ENCODE data around the gene BMS1. TPM values are rescaled to one million over a fixed set of nuclear protein-coding genes. Genes with fewer than 3 reads are reported as not detected.

BMS1 gene
- total and polyA plus RNA-seq, 2 donors (not counting 3 experiments of a cell fraction or from before 2014, with no cell fraction given) = 2.8 to 23.4 TPM

DNA sequence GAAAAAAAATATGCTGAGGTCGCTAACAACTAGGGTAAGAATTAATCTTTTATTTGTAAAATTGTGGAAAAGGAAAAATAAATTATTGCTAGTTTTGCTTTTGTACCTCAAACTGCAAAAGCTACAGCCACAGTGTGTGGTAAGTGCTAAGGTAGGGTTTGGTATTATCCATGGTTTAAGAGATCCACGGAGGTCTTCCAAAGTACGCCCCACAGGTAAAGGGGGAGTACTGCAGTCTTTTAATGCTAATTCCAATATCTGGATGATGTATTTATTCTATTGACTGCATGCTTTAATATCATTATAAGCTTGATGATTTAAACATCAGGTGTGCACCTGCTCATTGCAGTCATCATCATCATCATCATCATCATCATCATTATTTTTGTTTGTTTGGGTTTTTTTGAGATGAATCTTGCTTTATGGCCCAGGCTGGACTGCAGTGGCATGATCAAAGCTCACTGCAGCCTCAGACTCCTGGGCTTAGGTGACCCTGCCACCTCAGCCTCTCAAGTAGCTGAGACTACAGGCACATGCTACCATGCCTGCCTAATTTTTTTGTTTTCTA is 38.4 kb upstream of the BMS1 start:
- Histone ChIP-seq H3K36me3 (ENCODE audit: control insufficient read depth in 2 of 2, extremely low read depth in 1 of 2, insufficient read depth in 2 of 2, low read length in 2 of 2) (no peaks in the 10 kb centered on the region), H3K27ac (ENCODE audit: insufficient read depth, low read depth, low read length) (no peak overlapping the region), H3K4me2 (ENCODE audit: insufficient read depth, low read length) (no peak overlapping the region), H3K4me1 (ENCODE audit: control insufficient read depth, extremely low read depth, insufficient read depth, low read length) (no peaks in the 10 kb centered on the region), H2AFZ (ENCODE audit: low read depth, low read length) (no peak overlapping the region), H3K27me3 (ENCODE audit: control insufficient read depth in 2 of 2, insufficient read depth in 2 of 2, low read length in 2 of 2) (no peaks in the 10 kb centered on the region), H3K9me1 (replicated peaks; ENCODE audit: control insufficient read depth, extremely low read depth, insufficient read depth, low read length) (no peaks in the 10 kb centered on the region), H3K9me3 (replicated peaks; ENCODE audit: control insufficient read depth, insufficient read depth, low read length) (no peaks in the 10 kb centered on the region), H3K9ac (replicated peaks; ENCODE audit: extremely low read depth, insufficient read depth, low read length) (no peak overlapping the region), H3K79me2 (ENCODE audit: control insufficient read depth, insufficient read depth, low read length) (no peaks in the 10 kb centered on the region), H3K4me3 (replicated peaks in 1 of 3; ENCODE audit: insufficient read depth in 1 of 3, low read depth in 1 of 3, low read length in 3 of 3) (no peak overlapping the region), H4K20me1 (replicated peaks; ENCODE audit: control insufficient read depth, extremely low read depth, insufficient read depth, low read length) (no peaks in the 10 kb centered on the region)
- FAIRE-seq = no peak
- ChIA-PET POLR2A (no interaction called here), CTCF (interaction anchor here (1.3 kb wide), 1 partner anchor 9 kb away, joined by 6 read pairs; no protein-coding TSS in a partner anchor)
- no peak for DNase-seq (ENCODE audit: low read depth, low spot score)
- intact Hi-C loops (cut with micrococcal nuclease) (no loop called here), dilution Hi-C loops (cut with MboI; ENCODE audit: extremely low pct_ligation_motif_present, low sequenced_read_pairs) (no loop called here)
- no peak for TF ChIP-seq POLR2AphosphoS5 (IDR thresholded peaks at IDR 0.05; ENCODE audit: insufficient read depth, low read depth, low read length)
- TF ChIP-seq, protein P1, sequence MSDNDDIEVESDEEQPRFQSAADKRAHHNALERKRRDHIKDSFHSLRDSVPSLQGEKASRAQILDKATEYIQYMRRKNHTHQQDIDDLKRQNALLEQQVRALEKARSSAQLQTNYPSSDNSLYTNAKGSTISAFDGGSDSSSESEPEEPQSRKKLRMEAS (IDR thresholded peaks at IDR 0.05; ENCODE audit: insufficient read depth, insufficient read length) = no peak
- TF ChIP-seq, protein P2, sequence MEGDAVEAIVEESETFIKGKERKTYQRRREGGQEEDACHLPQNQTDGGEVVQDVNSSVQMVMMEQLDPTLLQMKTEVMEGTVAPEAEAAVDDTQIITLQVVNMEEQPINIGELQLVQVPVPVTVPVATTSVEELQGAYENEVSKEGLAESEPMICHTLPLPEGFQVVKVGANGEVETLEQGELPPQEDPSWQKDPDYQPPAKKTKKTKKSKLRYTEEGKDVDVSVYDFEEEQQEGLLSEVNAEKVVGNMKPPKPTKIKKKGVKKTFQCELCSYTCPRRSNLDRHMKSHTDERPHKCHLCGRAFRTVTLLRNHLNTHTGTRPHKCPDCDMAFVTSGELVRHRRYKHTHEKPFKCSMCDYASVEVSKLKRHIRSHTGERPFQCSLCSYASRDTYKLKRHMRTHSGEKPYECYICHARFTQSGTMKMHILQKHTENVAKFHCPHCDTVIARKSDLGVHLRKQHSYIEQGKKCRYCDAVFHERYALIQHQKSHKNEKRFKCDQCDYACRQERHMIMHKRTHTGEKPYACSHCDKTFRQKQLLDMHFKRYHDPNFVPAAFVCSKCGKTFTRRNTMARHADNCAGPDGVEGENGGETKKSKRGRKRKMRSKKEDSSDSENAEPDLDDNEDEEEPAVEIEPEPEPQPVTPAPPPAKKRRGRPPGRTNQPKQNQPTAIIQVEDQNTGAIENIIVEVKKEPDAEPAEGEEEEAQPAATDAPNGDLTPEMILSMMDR (IDR thresholded peaks at IDR 0.05; ENCODE audit: extremely low read depth in 1 of 2, insufficient read depth in 1 of 2, low read depth in 1 of 2, low read length in 2 of 2) = no peak
- BruUV-seq (replicated peaks) = no TSS peak

DNA sequence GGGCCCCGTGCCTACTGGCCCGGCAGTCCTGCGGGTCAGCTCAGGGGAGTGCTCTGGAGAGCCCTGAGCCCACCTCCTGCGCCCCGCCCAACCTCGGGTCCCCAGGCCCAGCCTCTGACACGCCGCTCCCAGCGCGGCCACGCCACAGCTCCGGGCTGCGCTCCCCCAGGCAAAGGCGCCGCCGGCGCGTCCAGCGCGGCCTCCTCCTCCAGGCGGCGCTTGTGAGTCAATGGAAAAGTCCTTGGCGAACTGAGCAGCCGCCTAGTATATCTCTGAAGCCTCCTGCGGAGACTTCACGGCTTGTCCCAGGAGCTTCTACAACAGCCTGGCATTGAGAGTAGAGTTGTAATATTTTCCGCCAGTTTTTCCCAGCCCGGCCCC is 29.5 kb upstream of the BMS1 start:
- H3K4me3 ChIP-seq (replicated peaks in 1 of 3; ENCODE audit: insufficient read depth in 1 of 3, low read depth in 1 of 3, low read length in 3 of 3) = peak overlapping the region in 1 of 3 experiments; percentile 36
- no peaks in the 10 kb centered on the region for H4K20me1 ChIP-seq (replicated peaks; ENCODE audit: control insufficient read depth, extremely low read depth, insufficient read depth, low read length)
- intact Hi-C loops (cut with micrococcal nuclease) (loop anchor here (1.0 to 2.0 kb wide), 3 partner anchors 20 to 352 kb away; no protein-coding TSS in a partner anchor), dilution Hi-C loops (cut with MboI; ENCODE audit: extremely low pct_ligation_motif_present, low sequenced_read_pairs) (no loop called here)
- TF ChIP-seq EZH2 (IDR thresholded peaks at IDR 0.05; ENCODE audit: borderline replicate concordance, low read depth, low read length, severe bottlenecking) (no peak), FOS (IDR thresholded peaks at IDR 0.05; ENCODE audit: borderline replicate concordance, insufficient read depth, low read length) (no peak), JUN (IDR thresholded peaks at IDR 0.05; ENCODE audit: borderline replicate concordance, insufficient read depth, insufficient read length, low read depth) (no peak), POLR2A (IDR thresholded peaks at IDR 0.05; ENCODE audit: low read depth, low read length) (no peak), MYC (IDR thresholded peaks at IDR 0.05; ENCODE audit: low read depth, low read length) (no peak)
- TF ChIP-seq, protein P2 (IDR thresholded peaks at IDR 0.05; ENCODE audit: extremely low read depth in 1 of 2, insufficient read depth in 1 of 2, low read depth in 1 of 2, low read length in 2 of 2) = peak; percentile 89 to 93
- BruUV-seq (replicated peaks) = no TSS peak
- ChIA-PET CTCF (interaction anchor here (0.5 to 3.4 kb wide), 18 partner anchors 8 to 452 kb away, joined by 3 to 36 read pairs (median 4); partner anchors contain the start of gene BMS1), POLR2A (no interaction called here)
- peak overlapping the region; percentile 70 for H2AFZ ChIP-seq (ENCODE audit: low read depth, low read length)
- no peaks in the 10 kb centered on the region for H3K36me3 ChIP-seq (ENCODE audit: control insufficient read depth in 2 of 2, extremely low read depth in 1 of 2, insufficient read depth in 2 of 2, low read length in 2 of 2)
- no peaks in the 10 kb centered on the region for H3K79me2 ChIP-seq (ENCODE audit: control insufficient read depth, insufficient read depth, low read length)
- H3K4me2 ChIP-seq (ENCODE audit: insufficient read depth, low read length) = peak overlapping the region; percentile 28
- no peaks in the 10 kb centered on the region for H3K9me1 ChIP-seq (replicated peaks; ENCODE audit: control insufficient read depth, extremely low read depth, insufficient read depth, low read length)
- peaks cover 10% of the 10 kb centered on the region for H3K4me1 ChIP-seq (ENCODE audit: control insufficient read depth, extremely low read depth, insufficient read depth, low read length)
- no peak overlapping the region for H3K9ac ChIP-seq (replicated peaks; ENCODE audit: extremely low read depth, insufficient read depth, low read length)
- peak; percentile 77 for DNase-seq (ENCODE audit: low read depth, low spot score)
- no peak overlapping the region for H3K27ac ChIP-seq (ENCODE audit: insufficient read depth, low read depth, low read length)
- no peaks in the 10 kb centered on the region for H3K9me3 ChIP-seq (replicated peaks; ENCODE audit: control insufficient read depth, insufficient read depth, low read length)
- peaks cover 22 to 35% of the 10 kb centered on the region in 2 experiments for H3K27me3 ChIP-seq (ENCODE audit: control insufficient read depth in 2 of 2, insufficient read depth in 2 of 2, low read length in 2 of 2)
- FAIRE-seq = peak; percentile 77
